CD8-positive, alpha-beta memory T cell (primary cell): Measurements from ENCODE around the gene KRTAP4-12. TPM values are rescaled to one million over a fixed set of nuclear protein-coding genes. Genes with fewer than 3 reads are reported as not detected.
"Not testable (repeated sequence)": the region's sequence is repeated elsewhere in the genome, so short reads cannot be mapped to it uniquely, and the experiment has no call there.

Experiments used
- CTCF ChIA-PET: fragments of 350-600 bp; sonication (Branson Sonifier 250); formaldehyde crosslinking; loops from one replicate; lab custom pipeline; 2021; ENCODE audit warnings: antibody characterized with exemption; lab: Charles Lee
- POLR2A ChIA-PET: fragments of 350-600 bp; sonication (Branson Sonifier 250); formaldehyde crosslinking; loops from one replicate; lab custom pipeline; 2021; ENCODE audit warnings: antibody characterized with exemption; lab: Charles Lee
- DNase-seq, 5 donors: peaks; one replicate each; pipeline versions ENCODE4 v3.0.0 to v3.0.0-alpha.2; 2020 to 2022; ENCODE audit warnings: mixed read lengths in 1 of 5
- H3K27ac ChIP-seq: one replicate; pipeline ENCODE4 v1.7.0; 2013; ENCODE audit warnings: low read depth, mild to moderate bottlenecking, low read length, moderate library complexity
- H3K27me3 ChIP-seq: 2 replicates; pipeline ENCODE4 v1.7.0; 2013; ENCODE audit warnings: low read length, mild to moderate bottlenecking; ENCODE audit not compliant: insufficient read depth, poor library complexity, severe bottlenecking
- H3K36me3 ChIP-seq: 2 replicates; pipeline ENCODE4 v1.7.0; 2013; ENCODE audit warnings: mild to moderate bottlenecking, low read length, moderate library complexity; ENCODE audit not compliant: insufficient read depth
- H3K4me1 ChIP-seq: 2 replicates; pipeline ENCODE4 v1.7.0; 2013; ENCODE audit warnings: mild to moderate bottlenecking, low read length, moderate library complexity; ENCODE audit not compliant: insufficient read depth
- H3K4me3 ChIP-seq: 2 replicates; pipeline ENCODE4 v1.7.0; 2013; ENCODE audit warnings: mild to moderate bottlenecking, low read length
- H3K9me3 ChIP-seq: 2 replicates; pipeline ENCODE4 v1.7.0; 2013; ENCODE audit warnings: mild to moderate bottlenecking, low read length
- H3K27ac Mint-ChIP-seq, 8 donors: one replicate each; pipeline ENCODE4 v1.8.0; 2020 to 2021; ENCODE audit warnings: mixed read lengths in 8 of 8, mild to moderate bottlenecking in 6 of 8, inconsistent platforms in 3 of 8, moderate library complexity in 3 of 8
- H3K27me3 Mint-ChIP-seq, 2 donors: one replicate each; pipeline ENCODE4 v1.8.0; 2020 to 2021; ENCODE audit warnings: mixed read lengths in 2 of 2, mild to moderate bottlenecking in 1 of 2, moderate library complexity in 1 of 2
- H3K36me3 Mint-ChIP-seq, 3 donors: one replicate each; pipeline ENCODE4 v1.8.0; 2020 to 2021; ENCODE audit warnings: mixed read lengths in 3 of 3, inconsistent platforms in 1 of 3, mild to moderate bottlenecking in 1 of 3
- H3K4me1 Mint-ChIP-seq, 3 donors: one replicate each; pipeline ENCODE4 v1.8.0; 2020 to 2021; ENCODE audit warnings: mixed read lengths in 3 of 3, inconsistent platforms in 1 of 3, mild to moderate bottlenecking in 1 of 3
- H3K4me3 Mint-ChIP-seq, 7 donors: one replicate each; pipeline ENCODE4 v1.8.0; 2020 to 2021; ENCODE audit warnings: mixed read lengths in 7 of 7, mild to moderate bottlenecking in 6 of 7, moderate library complexity in 4 of 7, inconsistent platforms in 2 of 7
- H3K9me3 Mint-ChIP-seq, 5 donors: one replicate each; pipeline ENCODE4 v1.8.0; 2020 to 2022; ENCODE audit warnings: mixed read lengths in 5 of 5, mild to moderate bottlenecking in 3 of 5, moderate library complexity in 2 of 5, inconsistent platforms in 1 of 5
- polyA plus RNA-seq: library from polyadenylated mRNA; unstranded; fragments of 300-500 nt; fragmentation: Illumina TruSeq; gene quantifications from one replicate; pipeline ENCODE4 v1.2.3, GENCODE V29; 2021
- total RNA-seq, 2 experiments: library from RNA; stranded (reverse); gene quantifications; one replicate each; pipeline ENCODE4 v1.2.3, GENCODE V29; 2021

Gene KRTAP4-12
- total and polyA plus RNA-seq, 3 experiments from 2014 or later = not detected

- POLR2A ChIA-PET = no interaction called here
- Mint-ChIP-seq H3K4me1 (peaks cover 0 to 2% (median 0%) of the 10 kb centered on the region in 3 donors), H3K4me3 (no peak overlapping the region), H3K27me3 (peaks cover 7 to 45% of the 10 kb centered on the region in 2 donors), H3K27ac (no peak overlapping the region), H3K9me3 (no peaks in the 10 kb centered on the region), H3K36me3 (no peaks in the 10 kb centered on the region)
- CTCF ChIA-PET = no interaction called here
- Histone ChIP-seq H3K36me3 (no peaks in the 10 kb centered on the region), H3K27me3 (no peaks in the 10 kb centered on the region), H3K4me1 (no peaks in the 10 kb centered on the region), H3K27ac (no peak overlapping the region), H3K4me3 (no peak overlapping the region), H3K9me3 (no peaks in the 10 kb centered on the region)
- no peak for DNase-seq
Measured at GRCh38 chr17:41151525-41151924, 27.5 kb upstream of the KRTAP4-12 start.

- ChIA-PET CTCF (no interaction called here), POLR2A (no interaction called here)
- Mint-ChIP-seq H3K27ac (no peak overlapping the region), H3K4me3 (no peak overlapping the region), H3K27me3 (peaks cover 7 to 41% of the 10 kb centered on the region in 2 donors), H3K9me3 (peaks cover 0 to 3% (median 0%) of the 10 kb centered on the region in 5 donors), H3K4me1 (peaks cover 0 to 2% (median 0%) of the 10 kb centered on the region in 3 donors), H3K36me3 (peaks cover 0 to 1% (median 0%) of the 10 kb centered on the region in 3 donors)
- no peaks in the 10 kb centered on the region for H3K4me1 ChIP-seq
- no peak overlapping the region for H3K4me3 ChIP-seq
- DNase-seq = no peak
- H3K27me3 ChIP-seq = no peaks in the 10 kb centered on the region
- no peaks in the 10 kb centered on the region for H3K36me3 ChIP-seq
- no peaks in the 10 kb centered on the region for H3K9me3 ChIP-seq
- H3K27ac ChIP-seq = no peak overlapping the region
Measured at GRCh38 chr17:41150026-41150425, 26.0 kb upstream of the KRTAP4-12 start.

- POLR2A ChIA-PET = no interaction called here
- CTCF ChIA-PET = no interaction called here
- peaks cover 0 to 4% (median 0%) of the 10 kb centered on the region in 5 donors for H3K9me3 Mint-ChIP-seq
Measured at GRCh38 chr17:41149652-41149985, 25.6 kb upstream of the KRTAP4-12 start, which contains the start of gene KRTAP4-5. TSS of gene KRTAP4-5 (minus strand) at chr17:41149825. CDS start at chr17:41149767, 58 bp downstream.

GRCh38 chr17:41148971-41149651 lies 25.1 kb upstream of the KRTAP4-12 start:
- H3K4me1 Mint-ChIP-seq, H3K4me3 Mint-ChIP-seq, CTCF ChIA-PET, H3K4me3 ChIP-seq, POLR2A ChIA-PET, H3K27me3 ChIP-seq, H3K9me3 Mint-ChIP-seq, DNase-seq, H3K27ac Mint-ChIP-seq, H3K4me1 ChIP-seq, H3K36me3 Mint-ChIP-seq, H3K9me3 ChIP-seq, H3K36me3 ChIP-seq, H3K27ac ChIP-seq: not testable (repeated sequence)
- peaks cover 7 to 35% of the 10 kb centered on the region in 2 donors for H3K27me3 Mint-ChIP-seq

More at GRCh38 chr17:41149652-41149985, 25.6 kb upstream of the KRTAP4-12 start, which contains the start of gene KRTAP4-5:
- peaks cover 0 to 1% (median 0%) of the 10 kb centered on the region in 3 donors for H3K36me3 Mint-ChIP-seq
- no peak within 1 kb of the TSS for H3K27ac Mint-ChIP-seq
- H3K4me3 ChIP-seq = no peak within 1 kb of the TSS
- H3K36me3 ChIP-seq = no peaks in the 10 kb centered on the region
- no peak within 1 kb of the TSS for H3K4me3 Mint-ChIP-seq
- peaks cover 7 to 37% of the 10 kb centered on the region in 2 donors for H3K27me3 Mint-ChIP-seq
- H3K4me1 Mint-ChIP-seq = peaks cover 0 to 2% (median 0%) of the 10 kb centered on the region in 3 donors
- no peaks in the 10 kb centered on the region for H3K9me3 ChIP-seq
- no peaks in the 10 kb centered on the region for H3K4me1 ChIP-seq
- no peaks in the 10 kb centered on the region for H3K27me3 ChIP-seq
- no peak within 1 kb of the TSS for H3K27ac ChIP-seq
- DNase-seq = no peak

GRCh38 chr17:41147531-41148204 lies 23.7 kb upstream of the KRTAP4-12 start:
- Mint-ChIP-seq H3K27me3 (peaks cover 3 to 27% of the 10 kb centered on the region in 2 donors), H3K4me1 (peaks cover 0 to 2% (median 0%) of the 10 kb centered on the region in 3 donors), H3K36me3 (peaks cover 0 to 13% (median 5%) of the 10 kb centered on the region in 3 donors), H3K27ac (no peak overlapping the region), H3K4me3 (no peak overlapping the region), H3K9me3 (peaks cover 0 to 18% (median 9%) of the 10 kb centered on the region in 5 donors)
- Histone ChIP-seq H3K27ac (no peak overlapping the region), H3K27me3 (no peaks in the 10 kb centered on the region), H3K4me1 (no peaks in the 10 kb centered on the region), H3K4me3 (no peak overlapping the region), H3K36me3 (no peaks in the 10 kb centered on the region), H3K9me3 (no peaks in the 10 kb centered on the region)
- POLR2A ChIA-PET = interaction anchor here (0.7 kb wide), 1 partner anchor 87 kb away, joined by 3 read pairs; no protein-coding TSS in a partner anchor
- CTCF ChIA-PET = no interaction called here
- DNase-seq = no peak

GRCh38 chr17:41145261-41145660 lies 21.3 kb upstream of the KRTAP4-12 start:
- no peak overlapping the region for H3K27ac ChIP-seq
- H3K4me1 Mint-ChIP-seq = peaks cover 0 to 2% (median 0%) of the 10 kb centered on the region in 3 donors
- H3K27ac Mint-ChIP-seq = peak overlapping the region in 2 of 8 donors; percentile 7 to 28
- peaks cover 3 to 36% of the 10 kb centered on the region in 2 donors for H3K27me3 Mint-ChIP-seq
- H3K36me3 ChIP-seq = no peaks in the 10 kb centered on the region
- ChIA-PET CTCF (no interaction called here), POLR2A (no interaction called here)
- DNase-seq = no peak
- H3K9me3 ChIP-seq = no peaks in the 10 kb centered on the region
- H3K27me3 ChIP-seq = no peaks in the 10 kb centered on the region
- H3K4me1 ChIP-seq = no peaks in the 10 kb centered on the region
- no peak overlapping the region for H3K4me3 Mint-ChIP-seq
- no peak overlapping the region for H3K4me3 ChIP-seq
- H3K36me3 Mint-ChIP-seq = peaks cover 0 to 28% (median 5%) of the 10 kb centered on the region in 3 donors
- peaks cover 3 to 32% (median 14%) of the 10 kb centered on the region in 5 donors for H3K9me3 Mint-ChIP-seq

- Histone ChIP-seq H3K9me3 (no peaks in the 10 kb centered on the region), H3K27ac (no peak overlapping the region), H3K36me3 (no peaks in the 10 kb centered on the region), H3K27me3 (no peaks in the 10 kb centered on the region), H3K4me3 (no peak overlapping the region), H3K4me1 (no peaks in the 10 kb centered on the region)
- Mint-ChIP-seq H3K36me3 (peaks cover 0 to 28% (median 5%) of the 10 kb centered on the region in 3 donors), H3K4me3 (no peak overlapping the region), H3K27me3 (peaks cover 3 to 36% of the 10 kb centered on the region in 2 donors), H3K27ac (peak overlapping the region in 1 of 8 donors; percentile 28), H3K4me1 (peaks cover 0 to 2% (median 0%) of the 10 kb centered on the region in 3 donors), H3K9me3 (peaks cover 5 to 32% (median 14%) of the 10 kb centered on the region in 5 donors)
- ChIA-PET POLR2A (no interaction called here), CTCF (no interaction called here)
- DNase-seq = no peak
Measured at GRCh38 chr17:41144846-41145245, 20.9 kb upstream of the KRTAP4-12 start.

- ChIA-PET POLR2A (no interaction called here), CTCF (no interaction called here)
- H3K36me3 Mint-ChIP-seq = peaks cover 2 to 31% (median 7%) of the 10 kb centered on the region in 3 donors
- H3K9me3 ChIP-seq = no peaks in the 10 kb centered on the region
- H3K4me1 ChIP-seq = no peaks in the 10 kb centered on the region
- H3K27me3 ChIP-seq = no peaks in the 10 kb centered on the region
- H3K9me3 Mint-ChIP-seq = peaks cover 10 to 37% (median 16%) of the 10 kb centered on the region in 5 donors
- H3K4me3 Mint-ChIP-seq = no peak overlapping the region
- H3K4me1 Mint-ChIP-seq = no peaks in the 10 kb centered on the region
- H3K4me3 ChIP-seq = no peak overlapping the region
- no peak overlapping the region for H3K27ac Mint-ChIP-seq
- H3K27ac ChIP-seq = no peak overlapping the region
- peaks cover 6 to 38% of the 10 kb centered on the region in 2 donors for H3K27me3 Mint-ChIP-seq
- H3K36me3 ChIP-seq = no peaks in the 10 kb centered on the region
- DNase-seq = no peak
Measured at GRCh38 chr17:41141361-41141760, 17.4 kb upstream of the KRTAP4-12 start.
